Neural crest cell (in vitro differentiated cells): Measurements from ENCODE around the gene KCNC2. TPM values are rescaled to one million over a fixed set of nuclear protein-coding genes. Genes with fewer than 3 reads are reported as not detected.

Source experiments
- DNase-seq: peaks from one replicate; pipeline ENCODE4 v3.0.0; 2021; ENCODE audit warnings: low read depth, mixed read lengths, low spot score
- H3K27ac Mint-ChIP-seq: one replicate; pipeline ENCODE4 v1.8.0; 2021; ENCODE audit warnings: mild to moderate bottlenecking, mixed read lengths; ENCODE audit not compliant: unreplicated experiment
- H3K27me3 Mint-ChIP-seq: 2 replicates; pipeline ENCODE4 v1.8.0; 2021; ENCODE audit warnings: low read depth, mild to moderate bottlenecking, mixed read lengths
- H3K36me3 Mint-ChIP-seq: 2 replicates; pipeline ENCODE4 v1.8.0; 2021; ENCODE audit warnings: low read depth, mild to moderate bottlenecking, mixed read lengths
- H3K4me1 Mint-ChIP-seq: 2 replicates; pipeline ENCODE4 v1.8.0; 2021; ENCODE audit warnings: mixed read lengths
- H3K4me3 Mint-ChIP-seq: one replicate; pipeline ENCODE4 v1.8.0; 2021; ENCODE audit warnings: mild to moderate bottlenecking, mixed read lengths
- H3K9me3 Mint-ChIP-seq: 2 replicates; pipeline ENCODE4 v1.8.0; 2021; ENCODE audit warnings: mixed read lengths
- CTCF ChIP-seq: fragments of 200-600 bp; sonication (generic); conservative IDR thresholded peaks from 2 replicates; pipeline ENCODE4 v1.5.0; 2021; ENCODE audit warnings: antibody characterized with exemption, mild to moderate bottlenecking
- total RNA-seq: library from RNA; stranded (reverse); gene quantifications from 2 replicates; pipeline ENCODE4 v1.2.1, GENCODE V29; 2021

The KCNC2 gene
- total RNA-seq, 1 donor from 2014 or later = not detected

GRCh38 chr12:75227132-75227531 is 17.5 kb upstream of the KCNC2 start:
- Mint-ChIP-seq H3K36me3 (no peaks in the 10 kb centered on the region), H3K27me3 (peaks cover 21% of the 10 kb centered on the region), H3K4me3 (no peak overlapping the region), H3K9me3 (no peaks in the 10 kb centered on the region), H3K27ac (no peak overlapping the region), H3K4me1 (no peaks in the 10 kb centered on the region)
- no peak for TF ChIP-seq CTCF
- DNase-seq = no peak

- Mint-ChIP-seq H3K27ac (no peak overlapping the region), H3K4me3 (no peak overlapping the region), H3K36me3 (no peaks in the 10 kb centered on the region), H3K9me3 (no peaks in the 10 kb centered on the region), H3K27me3 (peaks cover 74% of the 10 kb centered on the region), H3K4me1 (peaks cover 6% of the 10 kb centered on the region)
- TF ChIP-seq CTCF = no peak
- DNase-seq = no peak
Observed at GRCh38 chr12:75212072-75212471, 2.4 kb upstream of the KCNC2 start.

GRCh38 chr12:75208856-75209811 is 505 bp downstream of the KCNC2 start:
- TF ChIP-seq CTCF = no peak
- H3K27ac Mint-ChIP-seq = no peak overlapping the region
- no peaks in the 10 kb centered on the region for H3K9me3 Mint-ChIP-seq
- peaks cover 6% of the 10 kb centered on the region for H3K4me1 Mint-ChIP-seq
- peak; percentile 60 for DNase-seq
- H3K27me3 Mint-ChIP-seq = peaks cover 94% of the 10 kb centered on the region
- H3K36me3 Mint-ChIP-seq = peaks cover 4% of the 10 kb centered on the region
- H3K4me3 Mint-ChIP-seq = peak overlapping the region; percentile 34

GRCh38 chr12:75207338-75208083 is 2.1 kb downstream of the KCNC2 start:
- peaks cover 6% of the 10 kb centered on the region for H3K4me1 Mint-ChIP-seq
- TF ChIP-seq CTCF = no peak
- peaks cover 86% of the 10 kb centered on the region for H3K27me3 Mint-ChIP-seq
- no peak overlapping the region for H3K4me3 Mint-ChIP-seq
- H3K36me3 Mint-ChIP-seq = peaks cover 4% of the 10 kb centered on the region
- no peaks in the 10 kb centered on the region for H3K9me3 Mint-ChIP-seq
- no peak overlapping the region for H3K27ac Mint-ChIP-seq
- no peak for DNase-seq

GRCh38 chr12:75205558-75205957 is 4.1 kb downstream of the KCNC2 start:
- no peaks in the 10 kb centered on the region for H3K9me3 Mint-ChIP-seq
- H3K4me3 Mint-ChIP-seq = no peak overlapping the region
- H3K27me3 Mint-ChIP-seq = peaks cover 78% of the 10 kb centered on the region
- H3K4me1 Mint-ChIP-seq = peaks cover 14% of the 10 kb centered on the region
- no peak for DNase-seq
- peaks cover 4% of the 10 kb centered on the region for H3K36me3 Mint-ChIP-seq
- no peak for TF ChIP-seq CTCF
- no peak overlapping the region for H3K27ac Mint-ChIP-seq
